OCI-M2 (cell line): ENCODE results near the gene DUS1L.
"Not testable (repeated sequence)": the region's sequence is repeated elsewhere in the genome, so short reads cannot be mapped to it uniquely, and the experiment has no call there.

ENCODE experiments used
- DNase-seq: peaks from one replicate; lab custom pipeline; 2025; ENCODE audit not compliant: unreplicated experiment; lab: John Stamatoyannopoulos, UW

Gene DUS1L

GRCh38 chr17:82045936-82046484 is 19.6 kb downstream of the DUS1L start:
- DNase-seq = no peak

DNA sequence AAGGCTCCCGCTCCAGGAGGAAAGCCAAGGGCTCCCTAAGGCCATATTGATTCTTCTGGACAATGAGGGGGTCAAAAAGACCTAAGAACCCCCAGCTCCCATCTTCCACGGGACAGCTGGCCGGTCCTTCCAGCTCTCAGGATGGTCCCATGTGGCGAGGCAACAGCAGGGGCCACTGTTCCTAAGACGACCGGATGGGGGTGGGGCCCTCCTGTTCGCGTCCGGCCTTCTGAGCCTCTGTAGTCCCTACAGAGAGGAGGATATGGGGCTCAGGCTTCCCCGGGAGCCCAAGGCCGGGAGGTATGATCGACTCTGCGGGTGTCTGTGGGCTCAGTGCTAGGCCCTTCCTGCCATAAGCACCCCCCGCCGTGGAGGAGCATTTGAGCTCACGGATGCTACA is 22.1 kb downstream of the DUS1L start:
- no peak for DNase-seq

DNA sequence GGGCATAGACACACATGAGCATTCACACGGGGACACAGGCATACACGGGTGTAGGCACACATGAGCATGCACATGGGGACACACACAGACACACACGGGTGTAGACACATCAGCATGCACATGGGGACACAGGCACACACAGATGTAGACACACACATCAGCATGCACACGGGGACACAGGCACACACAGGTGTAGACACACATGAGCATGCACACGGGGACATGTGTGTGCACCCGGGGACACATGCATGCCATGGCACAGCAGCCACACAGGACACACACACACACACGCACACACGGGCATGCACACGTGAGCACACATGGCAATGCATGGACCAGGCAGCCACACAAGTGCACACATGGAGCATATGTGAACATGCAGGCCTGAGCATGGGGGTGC is 23.0 kb downstream of the DUS1L start:
- no peak for DNase-seq

DNA sequence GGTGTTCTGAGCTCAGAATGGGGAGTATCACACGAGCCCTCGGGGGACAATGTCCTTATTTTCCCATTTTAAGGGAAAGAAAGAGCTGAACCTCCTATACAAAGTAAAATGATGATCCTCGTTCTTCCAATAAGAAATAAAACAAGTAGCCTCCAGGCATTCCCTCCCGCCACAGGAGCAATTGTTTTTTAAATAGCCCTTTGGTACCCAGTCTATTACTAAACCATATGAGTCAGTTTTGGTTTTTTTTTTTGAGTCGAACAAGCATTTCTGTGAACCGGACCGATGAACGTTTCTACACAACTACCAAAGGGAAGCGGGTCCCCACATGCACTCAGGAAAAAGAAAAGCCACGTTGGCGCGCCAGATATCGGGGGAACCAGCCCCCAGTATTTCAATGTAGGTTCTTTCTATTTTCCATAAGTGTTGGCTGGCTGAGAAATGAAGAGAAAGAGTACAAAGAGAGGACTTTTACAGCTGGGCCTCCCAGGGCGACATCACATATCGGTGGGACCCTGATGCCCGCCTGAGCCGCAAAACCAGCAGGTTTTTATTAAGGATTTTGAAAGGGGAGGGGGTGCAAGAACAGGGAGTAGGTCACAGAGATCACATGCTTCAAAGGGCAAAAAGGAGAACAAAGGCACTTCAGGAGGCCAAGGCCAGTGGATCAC is 24.3 kb downstream of the DUS1L start:
- no peak for DNase-seq

GRCh38 chr17:82039695-82040299 is 25.8 kb downstream of the DUS1L start:
- no peak for DNase-seq

GRCh38 chr17:82038796-82039409 is 26.7 kb downstream of the DUS1L start:
- DNase-seq = not testable (repeated sequence)

- DNase-seq = no peak
These were observed 27.8 kb downstream of the DUS1L start for GRCh38 chr17:82037889-82038195.

DNA sequence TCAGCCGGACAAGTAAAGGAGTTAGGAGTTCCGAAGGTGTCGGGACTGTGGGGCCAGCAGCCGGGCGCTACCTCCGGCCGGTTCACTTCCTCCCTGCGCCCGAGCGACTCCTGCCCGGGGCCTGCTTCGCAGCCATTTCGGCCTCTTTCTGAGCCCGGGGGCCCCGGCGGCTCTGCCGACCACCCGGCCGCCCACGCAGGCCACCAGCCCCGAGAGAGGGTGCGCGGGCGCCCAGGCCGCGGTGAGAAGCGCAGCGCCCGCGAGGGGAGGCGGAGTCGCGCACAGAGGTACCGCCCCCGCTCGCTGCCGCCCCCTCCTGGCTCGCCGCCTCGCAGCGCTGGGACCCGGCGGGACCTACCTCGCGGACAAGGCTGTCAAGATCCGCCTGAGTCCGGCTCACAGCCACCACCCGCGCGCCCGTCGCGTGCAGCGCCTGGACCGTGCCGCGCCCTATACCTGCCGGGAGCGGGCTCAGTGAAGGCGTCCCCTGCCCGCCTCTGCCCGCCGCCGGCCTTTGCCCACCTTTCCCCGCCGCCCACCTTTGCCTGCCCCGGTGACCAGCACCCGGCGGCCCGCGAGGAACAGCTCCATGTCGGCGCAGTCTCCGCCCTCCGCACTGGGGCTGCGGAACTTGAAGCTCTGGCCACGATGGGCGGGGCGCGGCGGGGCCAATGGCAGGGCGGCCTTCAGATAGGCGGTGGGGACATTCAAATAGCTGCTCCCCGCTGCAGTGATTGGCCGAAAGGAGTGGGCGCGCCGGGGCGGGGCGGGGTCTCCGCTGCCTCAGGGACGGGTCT is 28.3 kb downstream of the DUS1L start, which contains the start of gene DCXR:
Gene DCXR (minus strand): TSS at position 606 of the 797 bp plus-strand sequence. CDS start 15 bp downstream, at position 591.
- peak; percentile 72 for DNase-seq

DNA sequence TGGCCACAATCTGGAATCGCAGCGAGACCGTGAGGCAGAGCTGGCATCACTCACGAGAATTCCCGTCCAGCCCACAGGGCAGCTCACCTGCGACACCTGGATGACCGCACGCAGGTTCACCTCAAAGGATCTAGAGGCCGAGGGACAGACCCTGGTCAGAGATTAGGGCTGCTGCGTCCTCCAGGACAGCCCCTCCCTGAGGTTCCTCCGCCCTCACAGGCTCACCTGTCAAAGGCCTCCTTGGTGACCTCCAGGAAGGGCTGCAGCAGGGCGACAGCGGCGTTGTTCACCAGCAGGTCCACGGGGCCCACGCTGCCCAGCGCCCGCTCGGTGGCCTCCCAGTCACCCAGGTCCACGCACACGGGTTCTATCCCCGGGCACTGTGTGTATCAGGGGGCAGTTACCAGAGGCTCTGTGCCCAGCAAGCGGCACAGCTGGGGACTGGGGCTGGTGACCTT is 28.9 kb downstream of the DUS1L start:
- DNase-seq = no peak

DNA sequence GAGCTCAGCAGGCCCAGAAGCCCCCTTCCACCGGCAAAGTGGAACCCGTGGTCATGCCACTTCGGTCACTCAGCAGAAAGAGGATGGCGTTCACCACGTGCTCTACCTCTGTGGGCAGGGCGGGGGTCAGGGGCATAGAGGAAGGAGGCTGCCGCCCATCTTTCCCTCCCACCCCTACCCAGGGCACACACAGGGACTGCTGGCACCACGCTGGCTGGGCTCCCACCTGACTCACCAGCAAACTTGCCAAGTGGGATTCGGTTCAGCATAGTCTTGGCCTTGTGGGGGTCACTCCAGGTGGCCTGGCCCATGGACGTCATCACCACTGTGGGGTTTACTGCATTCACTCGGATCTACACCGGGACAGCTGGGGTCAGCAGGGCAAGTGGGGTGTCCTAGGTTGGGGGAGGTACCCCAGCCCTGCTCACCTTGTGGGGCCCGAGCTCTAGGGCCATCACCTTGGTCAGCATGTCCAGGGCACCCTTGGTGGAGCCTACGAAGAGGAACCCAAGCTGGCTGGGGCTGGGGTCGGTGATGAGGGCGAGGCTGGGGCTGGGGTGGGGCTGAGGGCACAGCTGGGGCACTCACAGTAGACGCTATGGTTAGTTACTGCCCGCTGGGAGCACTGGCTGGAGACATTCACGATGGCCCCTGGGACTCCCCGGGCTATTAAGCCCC is 29.5 kb downstream of the DUS1L start:
- no peak for DNase-seq

DNA sequence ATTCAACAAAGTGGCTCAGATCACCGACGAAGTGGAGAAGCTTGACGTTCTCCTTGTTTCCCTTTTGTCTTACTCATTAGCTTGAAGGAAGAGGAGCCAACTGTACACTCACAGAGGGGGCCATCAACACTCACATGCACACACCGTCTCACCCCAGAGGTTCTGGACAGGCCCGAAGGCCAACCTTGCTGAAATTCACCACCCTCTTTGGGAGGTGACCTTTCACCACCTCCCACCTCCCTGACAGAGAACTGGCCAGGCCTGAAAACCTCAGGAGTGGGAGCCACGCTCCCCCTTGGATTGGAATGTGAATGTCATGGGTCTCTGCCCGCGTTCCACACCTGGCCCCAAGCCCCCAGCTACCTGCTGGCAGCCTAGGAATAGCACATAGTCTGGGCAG is 30.1 kb downstream of the DUS1L start:
- DNase-seq = no peak

DNA sequence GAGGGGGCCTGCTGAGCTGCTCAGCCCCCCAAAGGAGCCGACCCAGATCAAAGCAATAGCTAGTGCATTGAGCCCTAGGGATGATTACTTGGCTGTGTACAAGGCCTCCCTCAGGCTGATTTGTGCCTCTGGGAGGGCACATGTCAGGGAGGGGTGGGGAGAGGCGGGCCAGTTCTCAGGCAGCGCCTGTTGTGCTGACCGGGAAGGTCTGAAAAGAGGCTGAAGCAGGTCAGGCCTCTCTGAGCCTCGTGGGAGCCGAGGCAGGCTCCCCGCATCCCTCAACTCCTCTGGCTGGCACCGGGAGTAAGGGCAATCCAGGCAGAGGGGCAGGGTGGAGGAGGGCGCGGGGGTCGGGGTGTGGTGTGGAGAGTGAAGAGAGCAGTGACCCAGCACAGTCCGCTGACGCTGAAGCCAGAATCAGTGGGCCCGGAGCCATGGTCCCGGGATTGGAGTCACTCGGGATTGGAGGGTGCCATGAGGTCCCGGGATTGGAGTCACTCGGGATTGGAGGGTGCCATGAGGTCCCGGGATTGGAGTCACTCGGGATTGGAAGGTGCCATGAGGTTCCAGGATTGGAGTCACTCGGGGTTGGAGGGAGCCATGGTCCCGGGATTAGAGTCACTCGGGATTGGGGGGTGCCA is 31.1 kb downstream of the DUS1L start:
- DNase-seq = no peak

- no peak for DNase-seq
These were observed 32.1 kb downstream of the DUS1L start for GRCh38 chr17:82033359-82034085.

GRCh38 chr17:82031885-82032627 is 33.5 kb downstream of the DUS1L start:
- DNase-seq = no peak

GRCh38 chr17:82031303-82031884 is 34.2 kb downstream of the DUS1L start, which contains the start of gene RAC3:
Gene RAC3, plus strand, starts transcription at chr17:82031678. Its CDS starts 84 bp downstream, at chr17:82031762.
- DNase-seq = no peak

DNA sequence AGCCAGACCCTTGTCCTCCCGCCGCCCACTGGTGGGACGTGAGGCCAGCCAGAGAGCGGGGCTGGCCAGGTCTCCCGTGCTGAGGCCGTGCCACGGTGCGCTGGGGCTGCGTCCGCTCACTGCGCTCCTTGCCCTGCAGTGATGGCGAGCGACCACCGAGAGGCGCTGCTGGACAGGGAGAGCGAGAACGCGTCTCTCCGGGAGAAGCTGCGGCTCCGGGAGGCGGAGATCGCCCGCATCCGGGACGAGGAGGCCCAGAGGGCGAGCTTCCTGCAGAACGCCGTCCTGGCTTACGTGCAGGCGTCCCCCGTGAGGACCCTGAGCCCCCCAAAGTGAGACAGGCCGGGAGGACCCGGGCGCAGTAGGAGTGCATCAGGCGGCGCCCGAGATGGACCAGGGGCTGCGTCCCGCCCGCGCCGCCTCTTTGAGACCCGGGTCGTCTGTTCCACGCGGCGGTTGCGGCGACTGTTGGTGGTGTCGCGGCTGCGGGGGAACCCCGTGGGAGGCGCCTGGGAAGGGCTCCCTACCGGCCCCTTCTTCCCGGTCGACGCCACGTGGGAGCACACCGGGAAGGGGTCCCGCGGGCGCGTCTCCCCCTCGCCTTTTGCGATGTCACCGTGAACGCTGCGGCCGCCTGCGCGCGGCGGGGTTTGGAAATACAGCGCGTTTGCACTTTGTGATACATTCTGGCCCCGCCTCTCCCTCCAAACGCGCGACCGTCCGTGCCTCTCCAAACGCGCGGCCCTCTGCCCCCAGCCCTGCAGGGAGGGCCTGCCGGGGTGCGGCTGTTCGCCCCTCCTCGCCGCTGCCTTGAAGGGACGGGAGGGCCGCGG is 34.9 kb downstream of the DUS1L start:
- DNase-seq = no peak

- no peak for DNase-seq
These were observed 35.6 kb downstream of the DUS1L start for GRCh38 chr17:82029990-82030469.
